Neural progenitor cell (in vitro differentiated cells): ENCODE results near the gene EEF2K.

Experiments used
- CTCF ChIP-seq: fragments of 200-600 bp; sonication (generic); IDR thresholded peaks from 2 replicates; pipeline ENCODE4 v1.5.1; 2017; ENCODE audit warnings: antibody characterized with exemption, mild to moderate bottlenecking
- EZH2phosphoT487 ChIP-seq: fragments of 200-600 bp; sonication (generic); IDR thresholded peaks from 2 replicates; pipeline ENCODE4 v1.6.1; 2017; ENCODE audit warnings: antibody characterized with exemption

DNA sequence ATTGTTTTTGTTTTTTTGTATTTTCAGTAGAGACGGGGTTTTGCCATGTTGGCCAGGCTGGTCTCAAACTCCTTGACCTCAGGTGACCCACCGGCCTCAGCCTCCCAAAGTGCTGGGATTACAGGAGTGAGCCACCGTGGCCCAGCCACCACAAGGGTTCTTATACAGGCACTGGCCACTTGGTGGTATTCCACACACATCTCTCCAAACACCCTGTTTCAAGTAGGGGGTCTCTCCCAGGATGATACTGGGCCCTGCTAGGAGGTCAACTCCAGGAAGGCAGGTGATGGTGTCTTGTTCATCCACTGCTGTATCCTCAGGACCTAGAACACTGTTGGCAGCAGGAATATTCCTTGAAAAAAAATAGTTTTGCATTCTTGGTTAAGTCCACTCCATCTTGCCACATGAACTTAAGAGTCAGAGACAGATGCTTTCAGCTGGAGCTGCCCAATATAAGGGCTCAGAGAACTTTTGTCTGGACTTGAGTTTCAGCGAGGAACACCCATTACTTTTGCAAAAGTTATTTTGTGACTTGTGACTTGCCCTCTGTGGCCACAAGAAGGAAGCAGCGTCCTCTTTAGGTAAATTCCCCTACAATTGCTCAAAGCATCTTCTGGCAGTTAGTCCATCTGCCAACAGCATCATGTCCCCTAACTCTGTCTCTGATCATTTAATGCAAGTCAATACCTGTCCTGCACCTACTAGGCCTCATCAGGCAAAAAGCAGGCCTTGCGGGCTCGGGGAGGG is 7.4 kb upstream of the EEF2K start:
- TF ChIP-seq CTCF (no peak), EZH2phosphoT487 (no peak)
